ENCODE data around the gene ZFHX3.

DNA sequence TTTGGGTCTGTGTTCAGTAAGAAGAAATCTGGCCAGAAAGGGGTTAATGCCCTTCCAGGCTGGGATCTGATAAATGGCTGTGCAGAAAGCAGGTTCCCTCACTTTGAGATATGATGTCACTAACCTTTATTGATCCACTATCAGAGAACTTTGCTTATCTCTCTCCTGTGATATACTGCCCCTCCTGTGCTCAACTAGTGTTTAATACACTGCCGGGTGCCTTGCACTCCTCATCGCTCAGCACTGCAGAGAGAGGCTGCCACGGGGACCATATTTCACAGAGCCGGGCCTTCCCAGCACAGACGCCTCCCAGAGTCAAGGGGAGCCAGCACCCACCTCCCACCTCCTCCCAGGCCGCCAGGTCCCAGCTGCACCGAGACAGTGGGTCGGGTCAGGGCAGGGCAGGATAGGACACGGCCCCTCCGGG lies 20.2 kb downstream of the ZFHX3 start:
- TF ChIP-seq EZH2 (IDR thresholded peaks at IDR 0.05; ENCODE audit: low read length, missing control alignments) (no peak), CTCF (conservative IDR thresholded peaks at IDR 0.05 in 1 of 2, IDR thresholded peaks at IDR 0.05 in 1 of 2; ENCODE audit: low read depth in 1 of 2, low read length in 2 of 2) (no peak)

Measured in fibroblast of lung (primary cell).